Measurements from ENCODE around the gene OR6S1. TPM values are rescaled to one million over a fixed set of nuclear protein-coding genes. Genes with fewer than 3 reads are reported as not detected.

OR6S1 gene
- total RNA-seq, 1 experiment from 2014 or later: not detected

GRCh38 chr14:20631023-20631879, 10.2 kb downstream of the OR6S1 start:
- Mint-ChIP-seq H3K9me3 (ENCODE audit: unreplicated experiment) (no peaks in the 10 kb centered on the region), H3K36me3 (ENCODE audit: insufficient read depth, unreplicated experiment) (peaks cover 22% of the 10 kb centered on the region), H3K27ac (ENCODE audit: low read depth, unreplicated experiment) (peak overlapping the region; percentile 96), H3K27me3 (ENCODE audit: insufficient read depth, unreplicated experiment) (no peaks in the 10 kb centered on the region), H3K4me1 (ENCODE audit: insufficient read depth, unreplicated experiment) (peaks cover 35% of the 10 kb centered on the region), H3K4me3 (ENCODE audit: unreplicated experiment) (peak overlapping the region; percentile 87)
- ChIA-PET POLR2A (interaction anchor here (0.6 to 6.8 kb wide), 15 partner anchors 11 to 298 kb away, joined by 3 to 123 read pairs (median 4); partner anchors contain the start of genes PARP2, PNP and RNASE4), CTCF (interaction anchor here (0.6 to 2.3 kb wide), 10 partner anchors 10 to 230 kb away, joined by 3 to 13 read pairs (median 4); no protein-coding TSS in a partner anchor)
- no peak for TF ChIP-seq CTCF (IDR thresholded peaks at IDR 0.05; ENCODE audit: unreplicated experiment)
- intact Hi-C loops (cut with micrococcal nuclease): loop anchor here (1.0 to 5.0 kb wide), 2 partner anchors 50 to 341 kb away; no protein-coding TSS in a partner anchor
- no TSS peak for BruUV-seq (replicated peaks)
- DNase-seq (ENCODE audit: unreplicated experiment): peak; percentile 60

GRCh38 chr14:20630340-20631022, 11.0 kb downstream of the OR6S1 start:
- Mint-ChIP-seq H3K27ac (ENCODE audit: low read depth, unreplicated experiment) (peak overlapping the region; percentile 96), H3K27me3 (ENCODE audit: insufficient read depth, unreplicated experiment) (no peaks in the 10 kb centered on the region), H3K4me3 (ENCODE audit: unreplicated experiment) (peak overlapping the region; percentile 87), H3K9me3 (ENCODE audit: unreplicated experiment) (no peaks in the 10 kb centered on the region), H3K36me3 (ENCODE audit: insufficient read depth, unreplicated experiment) (peaks cover 22% of the 10 kb centered on the region), H3K4me1 (ENCODE audit: insufficient read depth, unreplicated experiment) (peaks cover 39% of the 10 kb centered on the region)
- no TSS peak for BruUV-seq (replicated peaks)
- intact Hi-C loops (cut with micrococcal nuclease): loop anchor here (1.0 to 5.0 kb wide), 3 partner anchors 17 to 342 kb away; no protein-coding TSS in a partner anchor
- CTCF ChIA-PET: interaction anchor here (0.7 to 2.3 kb wide), 5 partner anchors 17 to 53 kb away, joined by 3 to 13 read pairs (median 6); no protein-coding TSS in a partner anchor
- POLR2A ChIA-PET: interaction anchor here (0.7 to 6.8 kb wide), 16 partner anchors 9 to 297 kb away, joined by 3 to 123 read pairs (median 4); partner anchors contain the start of genes PARP2, PIP4P1, PNP and RNASE4
- DNase-seq (ENCODE audit: unreplicated experiment): peak; percentile 54
- no peak for TF ChIP-seq CTCF (IDR thresholded peaks at IDR 0.05; ENCODE audit: unreplicated experiment)

GRCh38 chr14:20628063-20628854, 13.2 kb downstream of the OR6S1 start:
- peaks cover 51% of the 10 kb centered on the region for H3K4me1 Mint-ChIP-seq (ENCODE audit: insufficient read depth, unreplicated experiment)
- H3K27ac Mint-ChIP-seq (ENCODE audit: low read depth, unreplicated experiment): no peak overlapping the region
- H3K36me3 Mint-ChIP-seq (ENCODE audit: insufficient read depth, unreplicated experiment): peaks cover 31% of the 10 kb centered on the region
- CTCF ChIA-PET: interaction anchor here (0.6 to 2.8 kb wide), 5 partner anchors 15 to 84 kb away, joined by 3 to 12 read pairs (median 3); no protein-coding TSS in a partner anchor
- POLR2A ChIA-PET: interaction anchor here (0.8 to 6.8 kb wide), 4 partner anchors 9 to 131 kb away, joined by 3 to 123 read pairs (median 7); partner anchors contain the start of gene RNASE4
- H3K4me3 Mint-ChIP-seq (ENCODE audit: unreplicated experiment): peak overlapping the region; percentile 7
- no peak for TF ChIP-seq CTCF (IDR thresholded peaks at IDR 0.05; ENCODE audit: unreplicated experiment)
- DNase-seq (ENCODE audit: unreplicated experiment): no peak
- intact Hi-C loops (cut with micrococcal nuclease): no loop called here
- BruUV-seq (replicated peaks): no TSS peak
- no peaks in the 10 kb centered on the region for H3K27me3 Mint-ChIP-seq (ENCODE audit: insufficient read depth, unreplicated experiment)
- no peaks in the 10 kb centered on the region for H3K9me3 Mint-ChIP-seq (ENCODE audit: unreplicated experiment)

All from MCF 10A (cell line).